ENCODE data around the gene CCDC121. TPM values are rescaled to one million over a fixed set of nuclear protein-coding genes. Genes with fewer than 3 reads are reported as not detected.
A peak's percentile ranks its signal among the peaks of the same experiment; 100 is the strongest.

CCDC121 gene
- total RNA-seq, 1 donor from 2014 or later, result 9.2 TPM

DNA sequence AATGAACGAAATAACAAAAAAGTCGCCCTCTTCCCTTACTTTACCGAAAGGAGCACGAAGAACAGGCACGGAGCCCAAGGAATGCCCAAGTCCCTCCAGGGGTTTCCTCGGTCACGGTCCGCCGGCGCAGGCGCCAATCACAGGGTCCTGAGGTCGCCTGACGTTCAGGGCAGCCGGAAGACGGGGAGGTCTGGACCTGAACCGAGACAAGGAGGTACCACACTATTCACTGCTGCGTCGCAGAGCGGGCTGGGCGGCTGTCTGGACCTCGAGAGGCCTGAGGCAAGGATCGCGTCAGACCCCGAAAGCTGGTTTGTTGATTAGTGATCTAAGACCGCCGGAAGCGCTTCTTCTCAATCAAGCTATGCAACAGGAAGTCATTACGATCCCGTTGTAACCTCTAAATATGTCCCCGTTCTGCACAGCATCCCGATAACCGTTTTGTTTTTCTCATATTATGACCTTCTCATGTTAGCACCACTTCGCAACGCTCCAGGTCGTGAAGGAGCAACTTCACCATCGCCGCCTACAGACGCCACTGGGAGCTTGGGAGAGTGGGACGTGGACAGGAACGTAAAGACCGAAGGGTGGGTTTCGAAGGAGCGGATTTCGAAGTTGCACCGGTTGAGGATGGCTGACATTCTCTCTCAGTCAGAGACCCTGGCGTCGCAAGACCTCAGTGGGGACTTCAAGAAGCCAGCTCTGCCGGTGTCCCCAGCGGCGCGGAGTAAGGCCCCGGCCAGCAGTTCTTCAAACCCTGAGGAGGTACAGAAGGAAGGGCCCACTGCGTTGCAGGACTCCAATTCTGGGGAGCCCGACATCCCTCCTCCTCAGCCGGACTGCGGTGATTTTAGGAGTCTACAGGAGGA lies 34.7 kb upstream of the CCDC121 start, which contains the start of the genes SLC4A1AP and SUPT7L:
Gene SLC4A1AP (plus strand): TSS at position 605 of the 869 bp plus-strand sequence. CDS start 26 bp downstream, at position 631.
Gene SUPT7L (minus strand): TSS at position 330 of the 869 bp plus-strand sequence. CDS start 1,422 bp downstream, outside the sequence.
- Histone ChIP-seq H3K4me1 (peaks cover 11% of the 10 kb centered on the region), H3F3A (ENCODE audit: low read depth) (no peaks in the 10 kb centered on the region), H3K79me2 (ENCODE audit: low read depth) (peaks cover 37% of the 10 kb centered on the region)

GRCh38 chr2:27661371-27661770 lies 32.6 kb upstream of the CCDC121 start:
- no peak for TF ChIP-seq EZH2 (IDR thresholded peaks at IDR 0.05)
- TF ChIP-seq EZH2phosphoT487 (IDR thresholded peaks at IDR 0.05), result no peak
- TF ChIP-seq, protein P1, sequence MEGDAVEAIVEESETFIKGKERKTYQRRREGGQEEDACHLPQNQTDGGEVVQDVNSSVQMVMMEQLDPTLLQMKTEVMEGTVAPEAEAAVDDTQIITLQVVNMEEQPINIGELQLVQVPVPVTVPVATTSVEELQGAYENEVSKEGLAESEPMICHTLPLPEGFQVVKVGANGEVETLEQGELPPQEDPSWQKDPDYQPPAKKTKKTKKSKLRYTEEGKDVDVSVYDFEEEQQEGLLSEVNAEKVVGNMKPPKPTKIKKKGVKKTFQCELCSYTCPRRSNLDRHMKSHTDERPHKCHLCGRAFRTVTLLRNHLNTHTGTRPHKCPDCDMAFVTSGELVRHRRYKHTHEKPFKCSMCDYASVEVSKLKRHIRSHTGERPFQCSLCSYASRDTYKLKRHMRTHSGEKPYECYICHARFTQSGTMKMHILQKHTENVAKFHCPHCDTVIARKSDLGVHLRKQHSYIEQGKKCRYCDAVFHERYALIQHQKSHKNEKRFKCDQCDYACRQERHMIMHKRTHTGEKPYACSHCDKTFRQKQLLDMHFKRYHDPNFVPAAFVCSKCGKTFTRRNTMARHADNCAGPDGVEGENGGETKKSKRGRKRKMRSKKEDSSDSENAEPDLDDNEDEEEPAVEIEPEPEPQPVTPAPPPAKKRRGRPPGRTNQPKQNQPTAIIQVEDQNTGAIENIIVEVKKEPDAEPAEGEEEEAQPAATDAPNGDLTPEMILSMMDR (IDR thresholded peaks at IDR 0.05), result no peak
- H3K9me3 ChIP-seq (ENCODE audit: low read depth), result no peaks in the 10 kb centered on the region
- H3F3A ChIP-seq (ENCODE audit: low read depth), result peaks cover under 1% of the 10 kb centered on the region
- Mint-ChIP-seq H3K27ac (no peak overlapping the region), H3K4me1 (peaks cover 18% of the 10 kb centered on the region), H3K27me3 (ENCODE audit: insufficient read depth, low read depth) (peaks cover 2% of the 10 kb centered on the region), H3K4me3 (peak overlapping the region; percentile 75), H3K9me3 (no peaks in the 10 kb centered on the region), H3K36me3 (peaks cover 15% of the 10 kb centered on the region)
- H4K20me1 ChIP-seq (ENCODE audit: low read depth), result no peaks in the 10 kb centered on the region
- H3K4me1 ChIP-seq, result peaks cover 11% of the 10 kb centered on the region
- no peak overlapping the region for H3K4me3 ChIP-seq
- H3K27me3 ChIP-seq, result no peaks in the 10 kb centered on the region
- peaks cover 13% of the 10 kb centered on the region for H3K36me3 ChIP-seq
- peaks cover 37% of the 10 kb centered on the region for H3K79me2 ChIP-seq (ENCODE audit: low read depth)
- no peak overlapping the region for H3K9ac ChIP-seq
- no peak overlapping the region for H3K27ac ChIP-seq
- DNase-seq (ENCODE audit: low spot score), result no peak
- no peak overlapping the region for H2AFZ ChIP-seq (replicated peaks)
- no peak overlapping the region for H3K4me2 ChIP-seq

More for the DNA sequence above, 34.7 kb upstream of the CCDC121 start, which contains the start of the genes SLC4A1AP and SUPT7L:
- peaks cover 2% of the 10 kb centered on the region for H3K27me3 Mint-ChIP-seq (ENCODE audit: insufficient read depth, low read depth)
- Histone ChIP-seq H2AFZ (replicated peaks) (peak within 1 kb of the TSS; percentile 100), H3K9me3 (ENCODE audit: low read depth) (no peaks in the 10 kb centered on the region), H3K4me3 (peak within 1 kb of the TSS; percentile 87), H3K9ac (peak within 1 kb of the TSS; percentile 85), H3K27ac (peak within 1 kb of the TSS; percentile 88), H3K27me3 (no peaks in the 10 kb centered on the region), H4K20me1 (ENCODE audit: low read depth) (no peaks in the 10 kb centered on the region), H3K36me3 (peaks cover 13% of the 10 kb centered on the region), H3K4me2 (peak within 1 kb of the TSS; percentile 85)
- TF ChIP-seq EZH2phosphoT487 (IDR thresholded peaks at IDR 0.05), result peak; percentile 50
- peak; percentile 70 for TF ChIP-seq EZH2 (IDR thresholded peaks at IDR 0.05)
- TF ChIP-seq, protein P1 (IDR thresholded peaks at IDR 0.05), result peak; percentile 10
- no peaks in the 10 kb centered on the region for H3K9me3 Mint-ChIP-seq
- DNase-seq (ENCODE audit: low spot score), result peak; percentile 88
- H3K27ac Mint-ChIP-seq, result peak within 1 kb of the TSS; percentile 100
- peaks cover 15% of the 10 kb centered on the region for H3K36me3 Mint-ChIP-seq
- peaks cover 18% of the 10 kb centered on the region for H3K4me1 Mint-ChIP-seq
- peak within 1 kb of the TSS; percentile 100 for H3K4me3 Mint-ChIP-seq

GRCh38 chr2:27655155-27655951 lies 26.5 kb upstream of the CCDC121 start:
- Mint-ChIP-seq H3K9me3 (no peaks in the 10 kb centered on the region), H3K4me3 (no peak overlapping the region), H3K27ac (no peak overlapping the region), H3K4me1 (no peaks in the 10 kb centered on the region), H3K36me3 (peaks cover 23% of the 10 kb centered on the region), H3K27me3 (ENCODE audit: insufficient read depth, low read depth) (no peaks in the 10 kb centered on the region)
- Histone ChIP-seq H3K36me3 (peaks cover 18% of the 10 kb centered on the region), H3K4me1 (no peaks in the 10 kb centered on the region), H3F3A (ENCODE audit: low read depth) (peaks cover 24% of the 10 kb centered on the region), H3K27me3 (no peaks in the 10 kb centered on the region), H3K4me3 (no peak overlapping the region), H3K9me3 (ENCODE audit: low read depth) (no peaks in the 10 kb centered on the region), H2AFZ (replicated peaks) (no peak overlapping the region), H3K79me2 (ENCODE audit: low read depth) (no peaks in the 10 kb centered on the region), H3K27ac (peak overlapping the region; percentile 56), H3K4me2 (no peak overlapping the region), H3K9ac (no peak overlapping the region), H4K20me1 (ENCODE audit: low read depth) (peaks cover 5% of the 10 kb centered on the region)
- peak; percentile 6 for DNase-seq (ENCODE audit: low spot score)
- no peak for TF ChIP-seq EZH2phosphoT487 (IDR thresholded peaks at IDR 0.05)
- TF ChIP-seq EZH2 (IDR thresholded peaks at IDR 0.05), result no peak
- TF ChIP-seq, protein P1 (IDR thresholded peaks at IDR 0.05), result no peak
